K562 (cell line): ENCODE data around the gene AQP1. TPM values are rescaled to one million over a fixed set of nuclear protein-coding genes. Genes with fewer than 3 reads are reported as not detected.

Experiments used
- ATAC-seq: fragments of 200-7000 bp; cut with Tn5 transposase; 3 replicates; pipeline ENCODE4 v1.9.1; 2020; ENCODE audit warnings: moderate library complexity
- BruUV-seq: library from RNA; stranded (reverse); fragments of 400-500 nt; replicated peaks from 2 replicates; lab custom pipeline; 2021; lab: Mats Ljungman, UMichigan
- CTCF ChIA-PET: fragments of 300-600 bp; formaldehyde crosslinking; extraction: SDS; loops from one replicate; lab custom pipeline; 2021; ENCODE audit warnings: low intra/inter-chr PET ratio; lab: Yijun Ruan, JAX
- POLR2A ChIA-PET: fragments of 300-600, 350-650 bp; sonication (Branson Sonifier 250); formaldehyde crosslinking; extraction: SDS; loops from one replicate; lab custom pipeline; 2021; ENCODE audit warnings: antibody characterized with exemption, inconsistent platforms; lab: Yijun Ruan, JAX
- DNase-seq, 4 experiments: peaks; one replicate each; pipeline versions ENCODE4 v3.0.0 to v3.0.0-alpha.2; 2011 to 2018; ENCODE audit warnings: low spot score in 3 of 4, mixed read lengths in 3 of 4; ENCODE audit errors: extremely low read depth in 1 of 4
- FAIRE-seq: peaks from 2 replicates; lab custom pipeline; 2011; peaks lifted over from hg19 to GRCh38; lab: Jason Lieb, UNC
- H2AFZ ChIP-seq: 2 replicates; pipeline ENCODE4 v1.6.0; 2011; ENCODE audit warnings: low read depth, low read length, control low read depth, inconsistent platforms
- H3K27ac ChIP-seq: fragments of 200-600 bp; 3 replicates; pipeline ENCODE4 v1.8.0; 2011; ENCODE audit warnings: low read depth, mild to moderate bottlenecking, control low read depth, inconsistent platforms, low read length, moderate library complexity, mixed read lengths; ENCODE audit errors: extremely low read depth
- H3K27me3 ChIP-seq, 2 experiments: fragments of 300-600 bp in 1 of 2; 2 replicates in 1 of 2; 3 replicates in 1 of 2; pipeline versions ENCODE4 v1.6.0 to v1.8.0; 2011; ENCODE audit warnings: inconsistent platforms in 2 of 2, low read length in 2 of 2, mild to moderate bottlenecking in 1 of 2, mixed read lengths in 1 of 2, moderate library complexity in 1 of 2; ENCODE audit not compliant: control insufficient read depth in 2 of 2, insufficient read depth in 2 of 2
- H3K36me3 ChIP-seq: fragments of 300-600 bp; 3 replicates; pipeline ENCODE4 v1.8.0; 2011; ENCODE audit warnings: mild to moderate bottlenecking, low read length, inconsistent platforms; ENCODE audit not compliant: control insufficient read depth, insufficient read depth
- H3K4me1 ChIP-seq, 2 experiments: fragments of 200-600 bp in 1 of 2; replicated peaks in 1 of 2; 2 replicates in 1 of 2; 3 replicates in 1 of 2; pipeline versions ENCODE4 v1.5.1 to v1.8.0; 2011; ENCODE audit warnings: inconsistent platforms in 2 of 2, low read length in 2 of 2, mild to moderate bottlenecking in 1 of 2, mixed read lengths in 1 of 2, moderate library complexity in 1 of 2; ENCODE audit not compliant: control insufficient read depth in 2 of 2, insufficient read depth in 2 of 2
- H3K4me2 ChIP-seq: 2 replicates; pipeline ENCODE4 v1.6.1; 2011; ENCODE audit warnings: low read length, control low read depth, inconsistent platforms, mixed read lengths; ENCODE audit not compliant: insufficient read depth
- H3K4me3 ChIP-seq: fragments of 200-600 bp; sonication (generic), shearing (Covaris generic); 2 replicates; pipeline ENCODE4 v1.5.1; 2016; ENCODE audit warnings: control low read depth, inconsistent platforms
- H3K79me2 ChIP-seq: fragments of 200-600 bp; 3 replicates; pipeline ENCODE4 v1.8.0; 2011; ENCODE audit warnings: low read length, inconsistent platforms; ENCODE audit not compliant: control insufficient read depth, insufficient read depth
- H3K9ac ChIP-seq, 2 experiments: 2 replicates each; pipeline versions ENCODE4 v1.6.0 to v1.6.1; 2011; ENCODE audit warnings: low read depth in 2 of 2, low read length in 2 of 2, control low read depth in 1 of 2, inconsistent platforms in 1 of 2, mild to moderate bottlenecking in 1 of 2, mixed read lengths in 1 of 2; ENCODE audit not compliant: insufficient read depth in 1 of 2
- H3K9me1 ChIP-seq: one replicate; pipeline ENCODE4 v1.6.0; 2011; ENCODE audit warnings: inconsistent platforms, mild to moderate bottlenecking, low read length, moderate library complexity; ENCODE audit not compliant: control insufficient read depth, insufficient read depth
- H3K9me3 ChIP-seq: replicated peaks from 2 replicates; pipeline ENCODE4 v1.5.1; 2011; ENCODE audit warnings: low read depth, low read length, inconsistent platforms; ENCODE audit not compliant: control insufficient read depth, insufficient read depth
- H4K20me1 ChIP-seq: replicated peaks from 2 replicates; pipeline ENCODE4 v1.6.1; 2011; ENCODE audit warnings: low read length, inconsistent platforms, mixed read lengths; ENCODE audit not compliant: control insufficient read depth, insufficient read depth
- CHD2 ChIP-seq: IDR thresholded peaks from 2 replicates; pipeline ENCODE4 v1.6.1; 2011; ENCODE audit warnings: low read depth, low read length
- MYBL2 ChIP-seq, 2 experiments: fragments of 450-650 bp in 1 of 2; sonication (generic) in 1 of 2; formaldehyde crosslinking in 1 of 2; IDR thresholded peaks; 2 replicates each; pipeline versions ENCODE4 v1.6.1 to v1.8.1; 2017 to 2022; ENCODE audit warnings: borderline replicate concordance in 1 of 2, inconsistent platforms in 1 of 2, low read depth in 1 of 2, mild to moderate bottlenecking in 1 of 2, missing genetic modification reagents in 1 of 2, moderate library complexity in 1 of 2
- PCBP2 ChIP-seq: fragments of 200-400 bp; formaldehyde crosslinking; IDR thresholded peaks from 2 replicates; pipeline ENCODE4 v1.6.1; 2018; ENCODE audit warnings: low read length, low read depth, mild to moderate bottlenecking, moderate library complexity; ENCODE audit not compliant: poor library complexity, severe bottlenecking
- PHB ChIP-seq: fragments of 250-450 bp; sonication (Bioruptor Pico); IDR thresholded peaks from 2 replicates; pipeline ENCODE4 v1.5.0; 2021
- PHTF2 ChIP-seq: fragments of 250-450 bp; sonication (Bioruptor Pico); IDR thresholded peaks from 2 replicates; pipeline ENCODE4 v1.5.0; 2021; ENCODE audit warnings: mild to moderate bottlenecking
- POLR2G ChIP-seq: fragments of 200-400 bp; formaldehyde crosslinking; IDR thresholded peaks from 2 replicates; pipeline ENCODE4 v1.6.1; 2017; ENCODE audit warnings: low read depth, mild to moderate bottlenecking, antibody characterized with exemption, low read length, moderate library complexity
- RBM25 ChIP-seq: fragments of 200-400 bp; formaldehyde crosslinking; IDR thresholded peaks from 2 replicates; pipeline ENCODE4 v1.6.1; 2018; ENCODE audit warnings: low read length, low read depth, moderate library complexity; ENCODE audit not compliant: severe bottlenecking
- TBL1XR1 ChIP-seq, 2 experiments: IDR thresholded peaks; 2 replicates each; pipeline ENCODE4 v1.6.1; 2012; ENCODE audit warnings: improper control_type of control experiment in 2 of 2, low read length in 2 of 2, mild to moderate bottlenecking in 1 of 2
- ZKSCAN8 ChIP-seq: fragments of 200-800 bp; sonication (Bioruptor generic); IDR thresholded peaks from 2 replicates; pipeline ENCODE4 v1.6.1; 2016; ENCODE audit warnings: missing genetic modification characterization, missing compliant biosample characterization
- WGBS: fragments of 100-300 bp; shearing (Covaris generic); methylation state at CpG from one replicate; pipeline ENCODE4 v1.1.6; 2016; ENCODE audit warnings: low coverage, mixed read lengths; ENCODE audit not compliant: insufficient coverage; ENCODE audit errors: missing lambda C conversion rate; 5-methylcytosine and 5-hydroxymethylcytosine counted together
- in situ Hi-C: fragments of 300-500 bp; cut with MboI; formaldehyde crosslinking; loops from 4 replicates; pipeline ENCODE4 v1.15.0; 2018; ENCODE audit warnings: inconsistent platforms, mixed read lengths
- intact Hi-C: fragments of 100-400 bp; cut with micrococcal nuclease; formaldehyde crosslinking; loops from 2 replicates; pipeline ENCODE4 v1.14.2; 2022
- polyA plus RNA-seq, 8 experiments: library from polyadenylated mRNA; depleted of rRNA in 4 of 8; stranded (reverse) in 5 of 8; unstranded in 3 of 8; fragments of >200 nt; fragmentation: Nextera tagmentation in 2 of 8; fragmentation: Illumina TruSeq in 1 of 8; extraction: Ambion mirVana in 2 of 8; extraction: Trizol in 1 of 8; gene quantifications; 2 replicates each; pipeline versions ENCODE4 v1.2.1 to v1.2.3, GENCODE V29; 2011 to 2014; ENCODE audit warnings: inconsistent platforms in 1 of 8, missing spikeins in 1 of 8
- total RNA-seq, 7 experiments: library from RNA; depleted of rRNA in 6 of 7; stranded (reverse); fragments of >200 nt in 6 of 7; fragmentation: Illumina TruSeq in 2 of 7; extraction: Trizol in 2 of 7; gene quantifications; 2 replicates each; pipeline versions ENCODE4 v1.2.1 to v1.2.3, GENCODE V29; 2011 to 2021; ENCODE audit warnings: low replicate concordance in 1 of 7
- TF ChIP-seq, protein P1 (sequence below): fragments of 450-650 bp; formaldehyde crosslinking; IDR thresholded peaks from 2 replicates; pipeline ENCODE4 v1.4.0; 2020; ENCODE audit warnings: mild to moderate bottlenecking, moderate library complexity
- TF ChIP-seq, protein P2 (sequence below): fragments of 250-450 bp; sonication (Bioruptor Pico); IDR thresholded peaks from 2 replicates; pipeline ENCODE4 v1.5.0; 2022; ENCODE audit warnings: mild to moderate bottlenecking
- TF ChIP-seq, protein P3 (sequence below): sonication (generic); IDR thresholded peaks from 2 replicates; pipeline ENCODE4 v1.6.1; 2016
- TF ChIP-seq, protein P4 (sequence below): fragments of 250-450 bp; sonication (Bioruptor Pico); IDR thresholded peaks from 2 replicates; pipeline ENCODE4 v1.4.0; 2020; ENCODE audit warnings: mild to moderate bottlenecking, moderate library complexity, borderline replicate concordance

Gene AQP1
- total and polyA plus RNA-seq, 9 of the 15 experiments (the other 6 are each of a cell fraction or from before 2014, with no cell fraction given), result 0.18 to 12.6 (median 4.1) TPM

DNA sequence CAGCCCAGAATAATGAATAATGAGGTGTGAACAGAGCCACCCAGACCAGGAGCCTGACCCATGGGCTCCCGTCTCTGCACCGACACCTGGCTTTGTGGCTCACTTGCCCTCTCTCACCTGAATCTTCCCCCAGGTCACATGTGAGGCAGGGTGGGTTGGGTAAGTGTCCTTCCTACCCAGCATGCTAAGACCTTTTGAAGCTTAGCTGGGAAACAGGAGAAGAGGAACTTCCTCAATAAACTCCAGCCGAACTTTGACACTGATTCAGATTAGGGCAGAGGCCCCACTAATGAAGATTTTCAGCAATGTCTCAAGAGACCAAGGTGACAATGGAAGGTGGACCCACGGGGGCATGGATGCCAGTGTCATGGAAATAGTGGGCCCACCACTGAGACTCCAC lies 46.6 kb upstream of the AQP1 start (continued):
- TF ChIP-seq, protein P1, sequence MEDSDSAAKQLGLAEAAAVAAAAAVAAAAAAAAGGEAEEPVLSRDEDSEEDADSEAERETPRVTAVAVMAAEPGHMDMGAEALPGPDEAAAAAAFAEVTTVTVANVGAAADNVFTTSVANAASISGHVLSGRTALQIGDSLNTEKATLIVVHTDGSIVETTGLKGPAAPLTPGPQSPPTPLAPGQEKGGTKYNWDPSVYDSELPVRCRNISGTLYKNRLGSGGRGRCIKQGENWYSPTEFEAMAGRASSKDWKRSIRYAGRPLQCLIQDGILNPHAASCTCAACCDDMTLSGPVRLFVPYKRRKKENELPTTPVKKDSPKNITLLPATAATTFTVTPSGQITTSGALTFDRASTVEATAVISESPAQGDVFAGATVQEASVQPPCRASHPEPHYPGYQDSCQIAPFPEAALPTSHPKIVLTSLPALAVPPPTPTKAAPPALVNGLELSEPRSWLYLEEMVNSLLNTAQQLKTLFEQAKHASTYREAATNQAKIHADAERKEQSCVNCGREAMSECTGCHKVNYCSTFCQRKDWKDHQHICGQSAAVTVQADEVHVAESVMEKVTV, result no peak

DNA sequence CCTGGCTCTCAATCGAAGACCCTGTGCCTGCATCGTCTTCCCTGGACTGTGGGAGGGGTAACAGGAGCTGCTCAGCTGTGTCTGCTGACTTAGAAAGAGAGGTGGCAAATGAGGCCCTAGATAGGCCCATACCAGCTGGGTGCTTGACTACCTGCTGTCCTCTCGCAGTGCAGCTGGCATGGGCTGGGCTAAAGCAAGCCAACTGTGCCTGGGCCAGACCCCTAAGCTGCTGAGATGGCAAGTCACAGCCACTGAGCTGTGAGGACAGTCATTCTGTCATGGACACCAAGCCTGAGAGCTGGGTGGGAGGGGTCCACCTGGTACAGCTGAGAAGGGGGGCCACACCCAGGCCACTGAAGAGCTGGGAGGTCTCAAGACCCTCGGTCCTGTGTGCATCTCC lies 45.8 kb upstream of the AQP1 start:
- Histone ChIP-seq H3K36me3 (no peaks in the 10 kb centered on the region), H3K4me3 (no peak overlapping the region), H3K4me1 (peaks cover 2 to 6% of the 10 kb centered on the region in 2 experiments; a peak in 3 of 5 replicates), H3K9ac (peak overlapping the region in 1 of 2 experiments; percentile 4; a peak in 1 of 4 replicates), H3K4me2 (no peak overlapping the region), H2AFZ (no peak overlapping the region), H4K20me1 (no peaks in the 10 kb centered on the region; the same call in 1 of the 2 replicates), H3K9me3 (no peaks in the 10 kb centered on the region), H3K27ac (no peak overlapping the region), H3K79me2 (no peaks in the 10 kb centered on the region), H3K27me3 (no peaks in the 10 kb centered on the region), H3K9me1 (no peaks in the 10 kb centered on the region)
- CTCF ChIA-PET, result no interaction called here
- ATAC-seq (no peak), DNase-seq (no peak), FAIRE-seq (no peak)
- intact Hi-C loops, result no loop called here
- BruUV-seq, result no TSS peak
- WGBS, result 54% methylated on average over 4 of the region's 4 CpGs
- in situ Hi-C loops, result no loop called here
- POLR2A ChIA-PET, result interaction anchor here (1.2 to 2.1 kb wide), 2 partner anchors 12 to 44 kb away, joined by 3 to 11 read pairs; no protein-coding TSS in a partner anchor
- TF ChIP-seq RBM25 (no peak), CHD2 (no peak), PHB (CRISPR knock-in tag) (no peak), PHTF2 (CRISPR knock-in tag) (no peak), PCBP2 (no peak), POLR2G (no peak), MYBL2 (IDR thresholded peaks at IDR 0.05; ENCODE audit: low read depth) (no peak), MYBL2 (CRISPR knock-in tag; IDR thresholded peaks at IDR 0.05; ENCODE audit: borderline replicate concordance) (no peak), TBL1XR1 (IDR thresholded peaks at IDR 0.05; ENCODE audit: low read length in 2 of 2) (no peak), ZKSCAN8 (CRISPR knock-in tag) (no peak)
- TF ChIP-seq, protein P2, sequence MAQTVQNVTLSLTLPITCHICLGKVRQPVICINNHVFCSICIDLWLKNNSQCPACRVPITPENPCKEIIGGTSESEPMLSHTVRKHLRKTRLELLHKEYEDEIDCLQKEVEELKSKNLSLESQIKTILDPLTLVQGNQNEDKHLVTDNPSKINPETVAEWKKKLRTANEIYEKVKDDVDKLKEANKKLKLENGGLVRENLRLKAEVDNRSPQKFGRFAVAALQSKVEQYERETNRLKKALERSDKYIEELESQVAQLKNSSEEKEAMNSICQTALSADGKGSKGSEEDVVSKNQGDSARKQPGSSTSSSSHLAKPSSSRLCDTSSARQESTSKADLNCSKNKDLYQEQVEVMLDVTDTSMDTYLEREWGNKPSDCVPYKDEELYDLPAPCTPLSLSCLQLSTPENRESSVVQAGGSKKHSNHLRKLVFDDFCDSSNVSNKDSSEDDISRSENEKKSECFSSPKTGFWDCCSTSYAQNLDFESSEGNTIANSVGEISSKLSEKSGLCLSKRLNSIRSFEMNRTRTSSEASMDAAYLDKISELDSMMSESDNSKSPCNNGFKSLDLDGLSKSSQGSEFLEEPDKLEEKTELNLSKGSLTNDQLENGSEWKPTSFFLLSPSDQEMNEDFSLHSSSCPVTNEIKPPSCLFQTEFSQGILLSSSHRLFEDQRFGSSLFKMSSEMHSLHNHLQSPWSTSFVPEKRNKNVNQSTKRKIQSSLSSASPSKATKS, result no peak
- TF ChIP-seq, protein P3, sequence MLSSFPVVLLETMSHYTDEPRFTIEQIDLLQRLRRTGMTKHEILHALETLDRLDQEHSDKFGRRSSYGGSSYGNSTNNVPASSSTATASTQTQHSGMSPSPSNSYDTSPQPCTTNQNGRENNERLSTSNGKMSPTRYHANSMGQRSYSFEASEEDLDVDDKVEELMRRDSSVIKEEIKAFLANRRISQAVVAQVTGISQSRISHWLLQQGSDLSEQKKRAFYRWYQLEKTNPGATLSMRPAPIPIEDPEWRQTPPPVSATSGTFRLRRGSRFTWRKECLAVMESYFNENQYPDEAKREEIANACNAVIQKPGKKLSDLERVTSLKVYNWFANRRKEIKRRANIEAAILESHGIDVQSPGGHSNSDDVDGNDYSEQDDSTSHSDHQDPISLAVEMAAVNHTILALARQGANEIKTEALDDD, result no peak
- TF ChIP-seq, protein P4, sequence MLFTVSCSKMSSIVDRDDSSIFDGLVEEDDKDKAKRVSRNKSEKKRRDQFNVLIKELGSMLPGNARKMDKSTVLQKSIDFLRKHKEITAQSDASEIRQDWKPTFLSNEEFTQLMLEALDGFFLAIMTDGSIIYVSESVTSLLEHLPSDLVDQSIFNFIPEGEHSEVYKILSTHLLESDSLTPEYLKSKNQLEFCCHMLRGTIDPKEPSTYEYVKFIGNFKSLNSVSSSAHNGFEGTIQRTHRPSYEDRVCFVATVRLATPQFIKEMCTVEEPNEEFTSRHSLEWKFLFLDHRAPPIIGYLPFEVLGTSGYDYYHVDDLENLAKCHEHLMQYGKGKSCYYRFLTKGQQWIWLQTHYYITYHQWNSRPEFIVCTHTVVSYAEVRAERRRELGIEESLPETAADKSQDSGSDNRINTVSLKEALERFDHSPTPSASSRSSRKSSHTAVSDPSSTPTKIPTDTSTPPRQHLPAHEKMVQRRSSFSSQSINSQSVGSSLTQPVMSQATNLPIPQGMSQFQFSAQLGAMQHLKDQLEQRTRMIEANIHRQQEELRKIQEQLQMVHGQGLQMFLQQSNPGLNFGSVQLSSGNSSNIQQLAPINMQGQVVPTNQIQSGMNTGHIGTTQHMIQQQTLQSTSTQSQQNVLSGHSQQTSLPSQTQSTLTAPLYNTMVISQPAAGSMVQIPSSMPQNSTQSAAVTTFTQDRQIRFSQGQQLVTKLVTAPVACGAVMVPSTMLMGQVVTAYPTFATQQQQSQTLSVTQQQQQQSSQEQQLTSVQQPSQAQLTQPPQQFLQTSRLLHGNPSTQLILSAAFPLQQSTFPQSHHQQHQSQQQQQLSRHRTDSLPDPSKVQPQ (CRISPR knock-in tag), result no peak
